CD4-positive, alpha-beta T cell treated with Interferon alpha-2 for 1 hour (primary cell): ENCODE measurements around the gene HUS1.

Experiments
- DNase-seq, 2 donors: peaks; one replicate each; pipeline ENCODE4 v3.0.0-alpha.2; 2020 to 2022

HUS1 gene

DNA sequence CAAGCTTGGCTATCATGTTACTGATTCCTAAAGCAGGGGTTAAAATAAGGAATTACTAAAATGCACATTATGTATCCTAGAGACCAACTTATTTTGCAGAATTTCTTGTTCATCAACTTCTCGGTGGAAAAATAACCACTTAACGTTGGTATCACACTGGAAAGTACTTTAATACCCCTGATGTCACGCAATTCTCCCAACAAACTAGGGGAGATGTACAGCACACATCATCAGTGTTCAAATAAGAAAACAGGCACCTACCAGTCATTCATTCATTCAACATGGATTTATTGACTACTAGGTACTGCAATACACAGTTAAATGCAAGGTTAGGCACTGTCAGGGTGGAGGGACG is 648 bp downstream of the HUS1 start:
- DNase-seq: no peak

DNA sequence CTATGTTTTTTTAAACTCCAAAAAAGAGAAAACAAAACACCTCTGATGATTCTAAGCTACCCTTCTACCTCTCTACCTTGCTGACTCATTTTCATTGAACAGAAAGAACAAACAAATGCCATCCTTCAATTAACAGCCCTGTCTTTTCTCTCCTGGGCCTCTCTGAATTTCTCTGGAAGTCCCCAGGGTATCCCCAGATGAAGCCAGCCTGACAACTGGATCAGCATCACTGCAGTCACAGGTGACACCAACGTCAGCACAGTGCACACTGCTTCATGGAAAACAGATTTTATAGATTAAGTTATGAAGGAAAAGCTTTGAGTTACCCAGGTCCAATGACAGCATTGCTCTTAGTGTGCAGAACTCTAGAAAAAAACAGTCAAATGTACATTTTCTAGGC is 5.7 kb downstream of the HUS1 start:
- no peak for DNase-seq

DNA sequence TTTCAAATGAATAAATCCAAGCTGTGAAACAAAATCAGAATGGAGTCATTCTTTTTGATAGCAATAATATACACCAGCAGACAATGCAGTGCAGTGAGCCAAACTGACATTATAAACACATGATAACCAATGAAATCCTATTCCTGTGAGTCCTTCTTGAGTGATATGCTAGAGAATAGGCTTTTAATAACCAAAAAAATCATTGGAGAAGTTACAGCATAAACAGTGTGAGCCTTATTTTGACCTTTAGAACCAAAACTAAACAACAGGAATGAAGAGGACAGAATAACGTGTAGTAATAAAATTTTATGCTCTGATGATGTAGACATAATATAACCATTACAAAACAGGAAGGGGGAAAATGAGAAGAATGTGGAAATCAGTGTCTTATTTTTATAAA is 8.7 kb downstream of the HUS1 start:
- DNase-seq: no peak

DNA sequence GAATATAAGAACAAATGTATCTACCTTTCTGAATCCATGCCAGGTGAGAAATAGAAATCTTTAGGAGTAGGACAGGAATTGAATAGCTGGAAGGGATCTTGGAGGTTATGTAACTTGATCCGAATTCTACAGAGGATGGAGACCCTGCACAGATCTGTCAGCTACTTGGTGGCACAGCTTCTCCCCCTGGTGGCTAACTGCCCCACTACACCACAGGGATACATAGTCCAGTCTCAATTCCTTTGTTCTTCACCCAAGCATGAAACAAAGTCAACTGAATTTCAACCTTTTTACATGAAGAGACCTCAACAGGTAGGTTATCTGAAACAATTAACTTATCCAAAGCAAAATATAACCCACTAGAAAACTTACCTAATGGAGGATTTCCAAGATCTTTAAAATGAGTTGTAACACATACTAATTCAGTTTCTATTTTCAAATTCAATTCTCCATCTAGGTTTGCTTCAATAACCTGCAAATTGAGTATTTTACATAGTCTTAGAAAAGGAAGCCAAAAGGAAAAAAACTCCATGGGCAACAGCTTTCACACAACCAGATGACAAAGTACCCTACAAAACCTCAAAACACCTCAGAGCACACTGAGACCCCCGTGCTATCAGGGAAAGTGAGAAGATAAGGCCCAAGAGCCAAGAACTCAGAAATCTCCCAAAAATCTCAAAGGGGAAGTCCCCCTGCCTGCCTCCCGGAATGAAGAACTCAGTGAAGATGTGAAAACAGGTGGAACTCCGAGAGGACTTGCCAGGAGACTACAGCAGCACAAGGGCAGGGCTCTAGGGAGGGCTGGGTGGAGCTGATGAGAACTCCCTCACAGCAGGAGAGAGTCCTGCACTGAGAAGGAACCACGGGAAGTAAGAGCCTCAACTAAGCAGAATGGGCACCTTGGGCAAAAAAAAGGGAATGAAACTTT is 10.3 kb downstream of the HUS1 start:
- peak; percentile 38 to 59 for DNase-seq

DNA sequence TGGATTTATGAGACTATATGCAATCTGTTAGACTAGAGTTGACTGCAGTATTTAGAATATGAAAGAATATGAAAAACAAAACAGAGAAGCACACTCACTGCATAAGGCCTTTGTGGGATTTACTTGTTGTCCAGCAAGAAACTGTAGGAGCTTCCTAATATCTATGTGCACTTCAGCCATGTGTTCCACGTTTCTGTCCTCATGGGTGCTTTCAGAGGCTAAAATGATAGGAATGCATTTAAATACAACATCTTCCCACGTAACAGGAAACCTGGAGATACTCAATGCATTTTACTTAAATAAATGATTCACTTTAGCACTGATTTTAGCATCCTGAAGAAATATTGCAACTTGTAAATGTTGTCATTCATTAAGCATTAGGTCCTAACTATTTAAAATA is 11.7 kb downstream of the HUS1 start:
- DNase-seq: no peak

DNA sequence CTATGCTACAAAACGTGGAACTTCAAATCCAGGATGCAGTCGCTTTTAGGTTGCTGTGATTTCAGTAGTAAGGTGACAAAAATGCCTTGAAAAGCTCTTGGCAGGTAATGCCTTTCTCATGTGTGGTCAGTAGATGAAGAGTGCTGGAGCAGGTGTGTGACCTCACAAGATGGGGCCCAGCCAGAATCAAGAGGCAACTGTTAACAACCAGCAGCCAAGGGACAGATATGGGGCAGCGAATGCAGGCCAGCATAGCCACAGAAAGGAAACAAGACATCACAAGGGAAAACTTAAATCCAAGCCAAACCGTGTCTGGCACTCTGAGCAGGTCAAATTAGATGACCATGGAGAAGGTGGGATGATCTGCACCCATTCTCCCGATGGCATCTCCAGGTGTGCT is 12.3 kb downstream of the HUS1 start:
- no peak for DNase-seq

DNA sequence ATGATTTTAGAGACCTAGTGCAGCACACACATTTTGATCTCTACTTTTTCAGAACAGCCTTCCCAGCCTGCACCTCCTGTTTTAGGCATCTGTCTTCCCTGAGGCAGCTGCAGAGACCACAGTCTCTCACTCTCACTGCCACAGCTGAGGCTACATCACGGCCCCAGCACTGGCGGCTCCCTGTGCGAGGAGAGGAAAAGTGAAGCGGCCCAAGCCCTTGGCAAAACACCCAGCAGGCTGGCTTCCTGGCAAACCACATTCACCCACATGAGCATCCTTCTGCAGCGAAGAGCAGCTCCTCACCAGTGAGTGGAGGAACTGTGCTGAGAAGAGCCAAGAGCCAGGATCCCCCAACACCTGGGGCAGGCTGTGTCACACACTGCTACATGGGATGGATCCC is 14.0 kb downstream of the HUS1 start:
- DNase-seq: no peak

DNA sequence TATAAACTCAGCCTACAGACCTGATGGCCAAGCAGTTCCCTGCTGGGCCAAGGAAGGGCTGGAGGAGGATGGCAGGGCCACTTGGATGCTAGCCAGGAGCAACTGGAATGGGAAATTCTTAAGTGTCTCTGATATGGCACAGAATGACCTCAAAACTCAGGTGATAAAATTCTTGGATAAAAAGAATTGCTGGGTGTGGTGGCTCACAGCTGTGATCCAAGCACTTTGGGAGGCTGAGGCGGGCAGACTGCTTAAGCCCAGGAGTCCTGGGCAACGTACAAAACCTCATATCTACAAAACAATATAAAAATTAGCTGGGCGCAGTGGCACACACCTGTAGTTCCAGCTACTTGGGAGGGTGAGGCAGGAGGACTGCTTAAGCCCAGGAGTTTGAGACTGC is 17.2 kb downstream of the HUS1 start:
- DNase-seq: no peak

DNA sequence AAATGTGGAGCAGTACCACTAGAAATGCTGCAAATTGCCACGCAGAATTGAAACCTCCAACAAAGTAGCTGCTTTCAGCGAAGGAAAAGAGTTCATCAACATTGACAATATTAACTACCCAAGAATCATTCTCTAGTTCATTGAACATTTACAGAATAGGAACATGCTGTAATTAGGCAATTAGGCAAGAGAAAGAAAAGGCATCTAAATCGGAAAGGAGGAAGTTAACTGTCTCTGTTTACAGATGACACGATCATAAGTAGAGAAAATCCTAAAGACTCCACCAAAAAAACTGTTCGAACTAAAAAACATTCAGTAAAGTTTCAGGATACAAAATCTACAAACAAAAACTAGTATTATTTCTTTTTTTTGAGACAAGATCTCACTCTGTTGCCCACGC is 22.3 kb downstream of the HUS1 start:
- DNase-seq: no peak

DNA sequence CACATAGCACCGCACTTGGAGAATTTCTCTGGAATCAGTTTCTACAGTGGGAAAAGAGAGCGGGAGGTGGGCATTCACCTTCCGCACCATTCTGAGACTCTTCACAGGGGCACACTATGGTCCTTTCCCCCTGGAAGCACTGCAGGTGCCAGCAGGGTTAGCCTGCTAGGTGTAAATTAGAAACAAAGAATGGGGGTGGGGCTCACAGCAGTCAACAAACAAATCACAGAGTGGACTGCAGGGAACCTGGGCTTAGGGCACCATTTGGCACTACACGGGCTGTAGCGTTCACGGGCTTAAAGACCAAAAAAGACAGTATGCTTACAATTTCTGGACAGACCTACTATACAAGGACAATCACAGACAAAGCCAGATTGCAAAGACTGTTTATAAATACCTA is 23.2 kb downstream of the HUS1 start:
- DNase-seq: no peak

DNA sequence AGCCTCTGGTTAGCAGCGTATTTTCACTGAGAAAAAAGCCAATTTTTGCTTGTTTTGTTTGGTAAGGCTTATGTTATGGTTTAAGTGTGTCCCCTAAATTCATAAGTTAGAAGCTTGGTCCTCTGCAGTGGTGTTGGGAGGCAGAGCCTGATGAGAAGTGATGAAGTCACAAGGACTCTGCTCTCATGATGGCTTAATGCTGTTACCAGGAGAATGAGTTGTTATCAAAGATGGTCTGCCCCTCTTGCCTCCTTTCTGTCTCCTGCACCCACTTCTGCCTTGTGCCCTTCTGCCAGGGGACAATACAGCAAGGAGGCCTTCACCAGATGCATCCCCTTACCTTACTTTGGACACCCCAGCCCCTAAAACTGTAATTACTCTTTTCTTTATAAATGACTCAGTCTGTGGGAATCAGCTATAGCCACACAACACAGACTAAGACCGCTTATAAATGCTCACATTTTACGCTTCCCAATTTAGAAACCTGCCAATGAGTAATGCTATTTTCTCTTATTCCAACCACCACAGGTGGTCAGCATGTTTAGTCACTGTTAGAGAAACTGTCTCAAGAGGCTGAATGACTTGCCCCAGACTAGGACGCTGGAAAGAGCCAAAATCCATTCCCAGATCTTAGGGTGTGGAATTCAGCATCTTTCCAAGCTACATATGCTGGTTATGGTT is 25.0 kb downstream of the HUS1 start:
- no peak for DNase-seq

DNA sequence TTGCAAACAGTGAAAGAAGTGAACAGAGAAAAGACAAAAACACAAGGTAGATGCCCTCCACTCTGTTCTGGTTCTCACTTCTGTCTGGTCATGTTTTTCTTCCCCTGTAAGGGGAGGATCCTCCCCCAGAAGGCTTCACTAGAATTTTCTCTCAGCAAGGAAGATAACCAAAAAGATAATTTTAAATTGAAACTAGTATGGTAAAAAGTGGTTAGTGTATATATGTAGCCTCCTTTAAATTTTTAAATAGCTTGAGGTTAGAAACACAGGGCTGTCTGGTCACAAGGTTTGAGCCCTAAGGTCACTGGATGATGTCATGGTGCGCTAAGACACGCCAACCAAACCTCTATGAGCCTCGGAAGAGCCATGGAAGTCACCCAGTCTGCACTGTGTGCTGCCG is 25.6 kb downstream of the HUS1 start:
- no peak for DNase-seq

DNA sequence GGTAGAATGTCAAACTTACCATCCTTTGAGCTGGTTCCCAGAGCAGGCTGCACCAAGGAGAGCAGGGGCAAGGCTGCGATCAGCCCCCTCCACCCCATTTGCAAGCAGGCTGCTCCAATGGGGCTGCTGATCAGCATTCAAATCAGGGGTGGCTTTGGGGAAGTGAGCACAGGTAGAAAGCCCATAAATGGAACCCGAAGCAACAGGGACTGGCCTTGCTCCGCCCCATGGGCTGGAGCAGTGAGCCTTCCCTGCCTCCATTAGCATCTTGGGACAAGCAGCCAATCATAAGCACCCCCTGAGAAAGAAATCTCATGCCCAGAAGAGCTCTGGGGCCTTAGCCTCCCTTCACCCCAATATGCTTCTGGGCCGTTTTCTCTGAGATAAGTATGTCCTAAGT is 27.2 kb downstream of the HUS1 start:
- no peak for DNase-seq

DNA sequence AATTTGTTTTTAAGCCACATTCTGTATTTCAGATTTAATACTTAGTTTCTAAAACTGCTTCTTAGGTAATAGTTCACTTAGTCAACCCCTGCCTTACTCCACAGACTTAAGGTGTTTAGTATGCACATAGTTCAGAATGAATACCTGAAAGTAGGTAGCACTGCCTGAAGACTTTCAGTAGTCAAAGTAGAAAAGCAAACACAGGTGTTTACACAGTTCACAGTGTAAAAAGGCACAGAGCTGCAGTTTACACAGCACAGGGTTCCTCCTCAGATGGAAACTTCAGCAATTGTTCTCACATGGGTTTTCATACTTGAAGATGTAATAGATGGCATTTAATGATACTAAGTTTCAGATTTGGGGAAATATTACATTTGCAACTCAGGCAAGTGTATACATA is 28.0 kb downstream of the HUS1 start:
- no peak for DNase-seq

DNA sequence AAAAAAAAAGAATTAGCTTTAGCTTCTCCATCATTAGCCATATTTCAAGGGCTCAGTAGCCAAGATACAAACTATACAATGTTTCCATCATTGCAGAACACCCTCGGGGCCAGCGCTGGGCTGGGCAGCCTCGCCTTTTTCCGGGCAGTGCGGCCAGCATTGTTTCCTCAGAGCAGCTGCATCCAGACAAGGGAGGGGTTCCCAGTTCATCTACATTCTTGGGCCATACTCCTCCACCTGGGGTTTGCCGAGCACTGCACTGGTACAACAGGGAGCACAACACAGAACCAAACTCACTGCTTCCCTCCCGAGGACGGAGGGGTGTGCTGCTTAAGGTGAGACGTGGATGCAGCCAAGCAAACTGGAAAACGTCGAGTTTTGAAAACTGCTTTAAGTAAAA is 28.7 kb downstream of the HUS1 start:
- no peak for DNase-seq

DNA sequence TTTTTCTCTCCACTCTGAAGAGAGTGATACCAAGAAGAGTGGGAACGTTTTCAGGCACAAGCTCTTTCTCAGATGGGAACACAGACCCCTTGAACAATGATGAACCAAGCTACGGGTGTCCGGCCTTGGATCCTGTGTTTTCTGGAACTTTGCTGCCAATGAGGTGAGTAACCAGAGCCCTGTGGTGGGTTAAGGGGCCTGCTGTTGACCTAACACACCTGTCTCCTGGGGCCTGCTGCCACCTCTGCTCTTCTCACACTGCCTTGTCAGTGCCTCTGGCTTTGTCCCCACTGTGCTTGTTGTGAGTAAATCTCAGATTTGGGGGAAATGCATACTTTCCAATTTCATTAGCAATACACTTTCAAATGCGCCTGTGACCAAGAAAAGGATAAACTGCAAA is 29.7 kb downstream of the HUS1 start:
- no peak for DNase-seq

DNA sequence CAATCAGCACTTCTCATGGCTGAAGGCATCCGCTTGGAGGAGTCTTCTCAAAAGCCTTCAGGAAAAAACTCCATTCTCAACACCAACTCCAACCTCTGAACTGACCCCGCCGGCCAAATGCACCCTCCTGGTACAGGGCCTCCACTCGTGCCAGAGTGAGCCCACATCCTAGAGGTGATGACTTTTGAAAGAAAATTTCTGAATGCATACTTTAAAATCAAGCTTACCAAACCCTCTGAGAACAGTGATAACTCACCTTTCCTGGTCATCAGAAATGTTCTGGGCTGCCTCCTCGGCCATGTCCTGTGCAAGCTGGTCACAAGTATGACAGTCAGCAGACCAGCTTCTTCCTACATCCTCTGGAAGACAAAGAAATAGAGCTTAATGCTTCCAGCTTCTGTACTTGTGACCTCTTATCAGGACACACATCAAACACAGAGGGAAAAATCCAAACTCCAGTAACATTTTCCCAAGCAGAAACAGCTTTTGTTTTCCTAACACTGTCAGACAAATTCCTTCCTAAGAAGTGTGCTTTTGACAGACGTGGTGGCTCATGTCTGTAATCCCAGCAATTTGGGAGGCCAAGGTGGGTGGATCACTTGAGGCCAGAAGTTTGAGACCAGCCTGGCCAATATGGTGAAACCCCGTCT is 31.1 kb downstream of the HUS1 start, which contains the start of gene PKD1L1:
Gene PKD1L1, minus strand, starts transcription at position 326 of the 650 bp plus-strand sequence. Its CDS starts 26 bp downstream, at position 300.
- DNase-seq: no peak

DNA sequence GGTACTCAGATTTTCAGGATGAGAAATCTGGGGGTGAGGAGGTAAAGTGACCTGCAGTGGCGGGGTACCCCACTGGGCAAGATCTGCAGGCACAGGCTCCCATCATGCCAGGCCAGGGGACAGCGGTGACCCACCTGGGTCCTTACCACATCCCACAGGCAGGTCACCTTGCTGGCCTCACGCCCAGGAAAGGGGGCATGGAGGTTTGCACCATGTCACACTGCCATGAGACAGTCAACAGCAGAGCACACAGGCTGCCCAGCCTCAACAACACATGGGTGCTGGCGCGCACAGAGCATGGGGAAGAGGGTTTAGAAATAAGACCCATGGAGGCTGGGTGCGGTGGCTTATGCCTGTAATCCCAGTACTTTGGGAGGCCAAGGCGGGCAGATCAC is 32.1 kb downstream of the HUS1 start:
- no peak for DNase-seq

DNA sequence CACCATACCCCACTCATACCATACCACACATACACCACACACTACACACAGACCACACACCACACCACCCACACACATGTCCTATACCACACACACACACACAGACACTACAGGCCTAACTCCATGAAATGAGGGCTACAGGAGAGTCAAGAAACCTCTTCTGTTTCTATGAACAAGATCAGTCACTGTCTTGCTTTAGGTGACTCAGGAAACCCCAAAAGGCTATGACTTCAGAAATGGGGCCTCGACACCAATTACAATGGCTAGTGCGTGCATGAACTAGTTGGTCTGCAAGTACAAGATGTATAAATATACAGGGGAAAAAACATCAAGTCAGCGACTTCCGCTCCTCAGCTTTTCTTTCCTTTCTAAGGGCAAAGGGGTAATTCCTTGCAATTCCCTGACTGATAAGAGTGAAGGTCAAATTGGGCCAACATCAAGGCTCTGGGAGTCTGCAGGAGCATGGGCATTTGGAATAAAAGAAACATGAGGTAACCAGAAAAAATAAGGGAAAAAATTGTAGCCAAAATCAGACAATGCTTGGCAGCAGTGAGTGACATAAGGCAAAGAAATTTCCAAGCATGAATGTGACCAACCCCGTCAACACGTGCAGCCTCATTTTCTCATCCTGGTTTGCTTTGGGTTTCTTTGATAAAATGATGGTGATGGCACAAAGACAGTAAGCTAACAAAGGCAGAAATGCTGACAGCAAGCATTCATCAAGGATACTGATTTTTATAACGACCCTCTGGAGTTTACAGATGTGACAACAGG is 32.6 kb downstream of the HUS1 start:
- DNase-seq: no peak

DNA sequence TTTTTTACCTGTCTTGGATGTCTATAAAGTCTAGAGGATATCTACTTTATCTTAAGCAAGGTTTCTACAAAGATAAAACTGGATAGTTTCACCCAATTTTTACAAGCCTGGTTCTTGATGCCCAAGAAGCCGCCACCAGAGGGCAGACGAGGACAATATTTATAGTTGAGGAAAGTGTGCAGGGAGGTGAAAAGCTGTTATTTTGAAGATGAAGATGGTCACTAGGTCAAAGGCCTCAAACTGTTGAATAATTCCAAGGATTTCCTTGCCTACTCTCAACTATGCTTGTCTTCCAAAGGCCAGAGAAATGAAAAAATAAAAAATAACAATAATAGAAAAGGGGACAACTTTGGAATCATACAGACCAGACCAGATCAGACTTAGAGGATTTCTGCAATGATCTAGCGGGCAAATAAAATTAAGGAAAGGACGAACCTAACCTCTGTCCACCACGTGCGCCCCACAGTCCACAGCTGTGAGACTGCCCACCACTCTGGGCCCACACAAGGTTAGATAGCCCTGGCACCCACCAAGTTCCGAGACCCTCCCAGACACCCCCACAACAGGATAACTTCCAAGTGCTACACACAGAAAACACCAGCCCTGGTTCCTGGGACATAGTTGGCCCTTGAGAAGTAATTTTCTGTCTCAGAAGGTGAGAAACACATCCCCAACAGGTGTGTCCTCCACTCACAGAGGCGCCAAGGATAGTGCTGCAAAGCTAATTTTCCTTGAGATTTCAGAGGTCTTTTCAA is 34.0 kb downstream of the HUS1 start:
- peak; percentile 66 to 71 for DNase-seq

DNA sequence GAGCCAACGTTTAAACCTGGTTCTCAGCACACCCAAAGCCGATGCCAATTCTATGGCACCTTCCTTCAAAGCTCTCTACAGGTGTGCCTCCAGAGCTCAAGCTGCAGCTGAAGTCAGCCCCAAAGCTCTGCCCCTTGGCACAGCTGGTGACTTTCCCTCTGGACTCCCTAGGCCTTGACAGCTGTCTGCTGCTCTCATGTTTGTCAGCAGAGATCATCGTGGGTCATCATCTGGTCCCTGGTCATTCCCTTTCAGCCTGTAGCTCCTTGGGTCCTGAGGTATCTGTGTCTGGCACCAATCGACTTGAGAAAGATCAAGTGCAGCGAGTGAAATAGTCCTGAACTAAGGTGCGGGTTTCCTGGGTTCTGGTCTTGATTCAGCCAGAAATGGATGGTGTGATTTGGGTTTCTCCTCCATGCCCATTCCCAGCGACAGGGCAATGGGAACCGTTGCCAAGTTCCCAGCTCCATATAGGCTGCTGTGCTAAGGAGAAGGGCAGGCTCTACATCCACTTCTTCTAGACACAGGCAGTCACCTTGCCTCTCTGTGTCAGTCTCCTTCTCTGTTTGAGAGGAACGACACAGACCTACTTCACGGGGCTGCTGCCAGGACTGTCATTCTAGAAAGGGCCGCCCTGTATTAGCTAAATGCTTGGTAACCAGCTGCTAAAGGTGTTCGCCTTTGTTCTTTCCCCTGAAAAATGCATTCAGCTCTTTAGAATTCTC is 34.7 kb downstream of the HUS1 start:
- no peak for DNase-seq
